SK-N-DZ (cell line): ENCODE results near the gene TSC1.

Experiments
- DNase-seq: peaks from one replicate; pipeline ENCODE4 v3.0.0-alpha.2; 2015; ENCODE audit warnings: low spot score

TSC1 gene

GRCh38 chr9:132892400-132892799, 52.0 kb downstream of the TSC1 start:
- DNase-seq, result no peak

- DNase-seq, result no peak
Observed at GRCh38 chr9:132888151-132888550, 56.3 kb downstream of the TSC1 start.

GRCh38 chr9:132887181-132888120, 57.0 kb downstream of the TSC1 start:
- DNase-seq, result no peak

DNA sequence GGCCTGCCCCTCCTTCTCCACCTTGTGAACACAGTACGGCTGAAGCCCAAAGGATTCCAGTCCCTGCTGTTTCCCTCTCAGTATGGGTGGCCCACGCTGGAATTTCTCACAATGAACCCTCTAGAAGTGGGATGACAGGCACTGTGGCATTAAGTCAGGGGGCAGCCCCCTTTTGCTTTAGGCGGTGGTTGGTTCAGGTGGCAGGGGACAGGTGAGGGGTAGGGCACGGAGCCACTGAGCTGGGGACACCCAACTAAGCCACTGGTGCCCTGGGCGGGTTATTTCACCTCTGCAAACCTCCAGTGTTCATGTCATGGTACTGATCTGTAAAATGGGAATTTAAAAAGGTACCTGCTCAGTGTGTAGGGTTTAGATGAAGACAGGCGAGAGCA, 58.1 kb downstream of the TSC1 start:
- no peak for DNase-seq

DNA sequence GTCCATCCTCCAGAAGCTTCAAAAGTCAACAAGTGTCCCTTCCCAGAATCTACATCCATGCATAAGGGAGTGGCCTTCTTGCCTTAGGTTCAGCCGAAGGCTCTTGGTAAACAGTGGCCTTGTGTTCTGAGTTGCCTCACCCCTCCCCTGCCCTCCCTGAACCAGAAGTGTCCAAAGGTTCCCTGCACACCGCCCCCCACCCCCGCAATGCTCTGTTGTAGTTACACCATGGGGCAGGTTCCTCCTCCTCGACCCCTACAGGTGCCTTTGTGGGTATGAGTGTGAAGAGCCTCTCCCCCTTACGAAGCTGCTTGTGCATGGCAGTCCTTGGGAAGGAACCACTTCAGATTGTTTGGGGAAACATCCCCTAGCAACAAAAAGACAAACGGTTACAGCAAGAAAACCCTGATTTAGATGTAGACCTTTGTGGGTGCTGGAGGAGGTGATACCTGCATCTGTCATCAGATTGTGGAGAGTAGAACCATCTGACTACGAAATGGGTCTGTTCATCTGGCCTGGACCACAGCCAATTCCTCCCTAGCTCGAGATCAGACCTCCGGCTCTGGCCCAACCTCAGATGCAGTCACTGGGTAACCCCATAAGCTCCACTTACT, 58.6 kb downstream of the TSC1 start:
- no peak for DNase-seq

DNA sequence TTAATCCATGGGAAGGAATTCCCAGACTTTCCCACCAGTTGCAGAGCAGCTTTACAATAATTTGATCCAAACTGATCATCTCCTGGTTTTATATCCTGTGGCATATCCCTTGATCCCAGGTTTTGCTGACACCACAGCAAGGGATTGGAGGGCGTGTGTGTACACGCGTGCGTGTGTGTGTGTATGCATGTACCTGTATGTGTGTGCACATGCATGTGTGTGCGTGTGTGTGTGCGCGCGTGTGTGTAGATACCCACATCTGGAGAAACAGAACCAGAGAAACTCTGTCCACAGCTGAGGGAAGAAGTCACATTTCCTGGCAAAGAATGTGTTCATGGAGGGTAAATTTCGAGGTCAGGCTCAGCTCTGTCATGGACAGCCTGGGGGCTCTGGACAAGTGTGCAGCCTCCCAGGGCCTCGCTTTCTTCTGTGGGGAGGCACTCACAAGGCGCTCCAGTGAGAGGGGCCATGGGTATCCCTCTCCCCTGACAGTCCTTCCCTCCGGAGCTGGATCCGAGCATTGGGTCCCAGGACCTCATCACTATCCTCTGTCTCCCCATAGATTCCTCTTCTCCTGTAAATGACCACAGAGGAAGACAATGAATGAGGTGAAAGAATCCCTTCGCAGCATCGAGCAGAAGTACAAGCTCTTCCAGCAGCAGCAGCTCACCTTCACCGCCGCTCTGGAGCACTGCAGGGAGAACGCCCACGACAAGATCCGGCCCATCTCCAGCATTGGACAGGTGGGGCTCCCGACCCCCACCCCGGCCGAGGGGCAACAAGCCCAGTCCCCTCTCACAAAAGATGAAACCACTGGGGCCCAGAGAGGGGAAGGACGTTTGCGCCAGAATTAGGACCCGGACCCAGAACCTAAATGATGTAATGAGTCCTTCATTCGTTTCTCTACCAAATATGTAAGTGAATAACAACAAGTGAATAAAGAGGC, 60.8 kb downstream of the TSC1 start:
- no peak for DNase-seq

- no peak for DNase-seq
Observed at GRCh38 chr9:132882616-132883015, 61.8 kb downstream of the TSC1 start.

DNA sequence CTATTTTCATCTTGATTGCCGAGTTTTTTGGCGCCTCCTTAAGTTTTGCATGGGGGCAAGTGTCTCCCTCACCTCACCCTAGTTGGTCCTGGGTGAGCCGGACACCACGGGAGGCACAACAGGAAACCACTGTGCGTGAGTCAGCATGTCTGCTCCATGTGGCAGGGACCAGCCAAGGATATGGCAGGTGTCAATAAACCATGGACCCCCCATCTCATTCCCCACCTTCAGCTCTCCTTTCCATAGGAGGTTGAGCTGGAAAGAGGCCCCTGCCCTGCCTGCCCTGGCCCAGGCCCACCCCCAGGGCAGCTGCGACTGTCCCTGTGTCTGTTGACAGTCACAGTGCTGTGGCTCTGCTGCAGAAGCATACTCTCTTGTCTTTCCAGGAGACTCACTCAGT, 62.6 kb downstream of the TSC1 start:
- DNase-seq, result no peak

DNA sequence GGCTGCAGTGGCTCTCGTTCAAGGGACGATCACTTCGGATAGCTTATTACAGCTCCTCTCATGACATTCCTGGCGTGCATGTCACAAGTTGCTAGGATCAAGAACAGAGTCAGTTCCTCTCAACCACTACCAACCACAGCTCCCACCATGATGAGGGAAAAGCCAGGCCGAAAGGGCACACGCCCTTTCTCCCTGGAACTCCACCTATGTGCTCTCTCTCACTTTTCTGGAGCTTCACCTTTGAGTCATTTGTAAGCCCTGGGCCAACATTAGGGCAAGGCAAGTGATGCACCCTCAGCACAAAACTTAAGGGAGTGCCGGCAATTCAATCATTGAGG, 64.1 kb downstream of the TSC1 start:
- no peak for DNase-seq

- DNase-seq, result no peak
Observed at GRCh38 chr9:132879457-132880323, 64.7 kb downstream of the TSC1 start.

- peak; percentile 27 for DNase-seq
Observed at GRCh38 chr9:132878695-132879456, 65.5 kb downstream of the TSC1 start, which contains the start of gene SPACA9. SPACA9 (plus strand) TSS chr9:132878898; CDS start chr9:132883948, 5,050 bp downstream.

DNA sequence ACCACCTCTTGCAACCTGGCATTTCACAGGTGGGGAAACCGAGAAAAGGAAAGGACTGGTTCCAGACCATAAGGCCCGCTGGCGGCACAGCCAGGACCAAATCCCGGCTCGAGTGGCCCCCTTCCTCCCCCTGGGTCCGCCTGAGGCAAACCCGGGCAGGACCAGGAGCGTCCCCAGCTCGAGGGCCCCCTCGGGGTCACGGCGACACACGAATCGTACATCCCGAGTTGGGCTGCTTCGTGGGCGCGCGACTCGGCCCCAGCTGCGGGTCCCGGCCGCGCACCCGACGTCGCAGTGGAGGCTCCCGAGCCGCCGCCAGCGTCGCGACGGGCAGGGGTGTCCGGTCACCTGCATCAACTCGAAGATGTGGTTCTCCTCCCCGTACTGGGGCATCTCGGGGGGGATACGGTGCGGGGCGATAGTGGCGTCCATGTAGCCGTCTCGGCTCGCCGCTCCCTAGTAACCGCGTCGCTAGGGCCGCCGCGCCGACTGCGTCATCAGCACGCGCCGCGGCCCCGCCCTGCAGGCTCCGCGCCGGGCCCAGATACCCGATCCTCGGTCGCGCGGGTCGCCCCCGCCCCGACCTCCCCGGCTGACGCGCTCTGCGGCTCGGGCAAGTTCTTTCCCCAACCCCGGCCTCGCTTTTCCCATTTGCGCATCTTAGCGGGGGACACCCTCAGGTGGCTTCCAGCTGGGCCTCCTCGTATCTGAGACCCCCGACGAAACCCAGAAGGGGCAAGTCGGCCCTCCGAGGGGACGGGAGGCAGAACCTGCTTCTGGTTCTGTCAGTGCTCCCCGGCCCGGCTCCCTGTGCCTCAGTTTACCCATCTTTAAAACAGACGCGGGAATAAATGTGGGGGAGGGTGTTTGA, 66.4 kb downstream of the TSC1 start, which contains the start of gene AK8:
Gene AK8, minus strand, starts transcription at position 461 of the 871 bp plus-strand sequence. Its CDS starts 29 bp downstream, at position 432.
- peak; percentile 62 for DNase-seq

DNA sequence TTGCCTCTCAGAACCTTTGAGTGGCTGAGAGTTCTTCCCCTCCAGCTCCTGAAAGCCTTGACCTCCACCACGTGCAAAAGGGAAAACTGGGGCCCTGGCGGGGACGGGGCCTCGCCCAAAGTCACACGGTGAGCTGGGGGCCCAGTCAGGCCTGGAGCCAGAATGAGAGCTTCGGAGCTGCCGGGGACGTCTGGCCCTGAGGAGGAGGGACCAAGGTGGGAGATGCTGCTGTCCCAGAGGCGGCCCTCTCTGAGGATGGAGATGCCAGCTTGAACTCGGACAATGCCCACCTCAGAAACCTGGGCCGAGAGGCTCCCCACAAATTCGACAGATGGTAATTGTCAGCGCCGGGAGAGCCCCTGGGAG, 67.0 kb downstream of the TSC1 start:
- DNase-seq, result no peak

DNA sequence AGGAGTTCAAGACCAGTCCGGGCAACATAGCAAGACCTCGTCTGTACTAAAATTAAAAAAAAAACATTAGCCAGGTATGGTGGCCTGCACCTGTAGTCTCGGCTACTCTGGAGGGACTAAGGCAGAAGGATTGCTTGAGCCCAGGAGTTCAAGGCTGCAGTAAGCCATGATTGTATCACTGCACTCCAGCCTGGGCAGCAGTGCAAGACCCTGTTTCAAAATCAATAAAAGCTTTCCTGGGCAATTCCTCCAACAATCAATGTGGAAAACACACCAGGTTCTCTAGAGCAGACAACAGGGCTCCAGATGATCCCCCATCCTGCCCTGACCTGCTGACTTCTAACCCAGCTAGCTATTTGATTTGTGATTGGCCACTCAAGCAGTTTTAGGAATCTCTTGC, 67.6 kb downstream of the TSC1 start:
- DNase-seq, result no peak

DNA sequence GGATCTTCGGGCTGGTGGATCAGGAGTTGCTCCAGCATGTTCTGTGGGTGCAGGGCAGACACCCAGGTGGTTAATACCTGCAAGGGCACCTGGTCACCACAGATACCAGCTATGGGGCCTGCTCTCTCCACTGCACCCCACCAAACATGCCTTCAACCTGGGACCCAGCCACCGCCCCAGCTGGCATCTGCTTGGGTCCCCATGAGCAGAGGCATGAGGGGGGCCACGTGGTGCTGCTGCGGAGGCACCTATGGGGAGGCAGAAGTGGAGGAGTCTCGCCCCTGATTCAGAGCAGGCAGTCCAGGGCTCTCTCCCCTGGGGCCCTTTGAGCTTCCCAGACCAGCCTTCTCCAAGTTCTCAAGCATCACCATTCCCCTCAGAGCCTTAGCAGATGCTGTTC, 69.3 kb downstream of the TSC1 start:
- DNase-seq, result no peak

DNA sequence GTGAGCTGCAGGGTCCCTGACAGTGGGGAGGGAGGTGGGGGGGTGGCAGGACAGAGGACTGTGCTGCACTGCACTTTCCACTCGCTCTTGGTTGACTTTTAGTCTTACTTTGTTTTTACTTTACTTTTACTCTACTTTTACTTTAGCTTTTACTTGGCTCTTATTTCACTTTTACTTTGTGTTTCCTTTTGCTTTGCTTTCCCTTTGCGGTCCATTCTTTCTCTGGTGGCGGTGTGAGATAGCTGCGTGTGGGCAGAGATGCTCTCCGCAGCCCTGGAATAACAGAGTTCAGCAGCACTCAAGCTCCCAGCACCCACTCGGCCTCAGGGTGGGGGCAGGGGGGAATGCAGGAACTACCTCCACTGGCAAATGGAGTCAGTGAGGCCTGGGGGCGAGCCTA, 71.0 kb downstream of the TSC1 start:
- no peak for DNase-seq

- DNase-seq, result no peak
Observed at GRCh38 chr9:132869266-132869665, 75.2 kb downstream of the TSC1 start.

- DNase-seq, result no peak
Observed at GRCh38 chr9:132866898-132867297, 77.5 kb downstream of the TSC1 start.

- no peak for DNase-seq
Observed at GRCh38 chr9:132864691-132865090, 79.7 kb downstream of the TSC1 start.
